CD4-positive, alpha-beta T cell treated with Interleukin-17A for 4 hours (primary cell): Measurements from ENCODE around the gene SLC38A2.

Experiments used
- DNase-seq: peaks from one replicate; pipeline ENCODE4 v3.0.0-alpha.2; 2020; ENCODE audit warnings: mixed read lengths

SLC38A2 gene

DNA sequence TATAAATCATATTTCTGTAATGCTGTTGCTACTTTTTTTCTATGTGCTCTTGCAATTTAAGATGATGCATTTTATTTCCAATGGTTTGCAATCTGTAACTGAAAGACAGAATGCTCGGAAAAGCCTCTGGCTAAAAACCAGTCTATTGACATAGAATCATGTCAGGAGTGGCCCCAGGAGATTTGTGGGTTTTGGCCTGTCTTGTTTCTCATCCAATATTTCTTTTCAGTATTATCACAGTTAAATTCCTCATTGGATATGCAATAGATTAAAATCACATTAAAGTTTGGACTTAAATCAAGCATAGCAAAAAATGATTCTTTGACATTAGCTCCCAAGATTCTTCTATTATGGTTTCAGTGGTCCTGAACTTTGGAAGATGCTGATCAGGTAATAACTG lies 19.1 kb upstream of the SLC38A2 start:
- DNase-seq: no peak

DNA sequence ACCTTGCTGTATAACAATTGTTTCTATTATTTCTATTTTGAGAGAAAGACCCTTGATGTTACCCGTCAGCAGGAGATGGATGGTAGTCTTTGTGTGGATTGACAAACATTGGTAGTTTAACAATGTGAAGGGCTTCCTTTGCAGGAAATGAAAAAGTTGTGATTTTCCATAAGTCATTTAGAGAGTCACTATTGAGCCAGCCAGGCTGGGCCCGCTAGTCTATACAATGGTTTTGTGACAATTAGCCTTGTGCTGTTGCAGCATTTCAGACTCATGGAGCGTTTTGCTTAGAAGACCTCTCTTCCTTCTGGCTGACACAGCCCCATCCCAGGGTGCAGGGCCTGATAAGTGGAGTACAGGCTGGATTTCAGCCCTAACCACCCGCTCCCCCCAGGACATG lies 18.3 kb upstream of the SLC38A2 start:
- DNase-seq: no peak

DNA sequence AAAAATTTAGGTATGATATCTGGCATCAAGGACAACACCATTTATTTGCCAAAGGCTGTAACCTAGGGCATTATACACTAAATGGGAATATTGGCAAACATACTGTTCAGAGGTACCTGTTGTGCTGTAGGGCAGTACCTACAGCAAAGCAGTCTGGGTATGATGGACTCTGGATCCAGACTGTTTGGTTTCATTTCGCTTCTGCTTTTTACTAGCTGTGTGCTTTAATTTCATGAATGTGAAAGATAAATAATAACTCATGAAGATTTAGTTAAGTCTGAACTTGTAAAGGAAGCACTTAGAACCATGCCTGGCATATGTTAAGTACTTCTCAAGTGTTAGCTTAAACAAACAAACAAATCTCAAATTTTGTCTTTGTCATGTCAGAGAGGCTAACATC lies 17.7 kb upstream of the SLC38A2 start:
- DNase-seq: no peak

DNA sequence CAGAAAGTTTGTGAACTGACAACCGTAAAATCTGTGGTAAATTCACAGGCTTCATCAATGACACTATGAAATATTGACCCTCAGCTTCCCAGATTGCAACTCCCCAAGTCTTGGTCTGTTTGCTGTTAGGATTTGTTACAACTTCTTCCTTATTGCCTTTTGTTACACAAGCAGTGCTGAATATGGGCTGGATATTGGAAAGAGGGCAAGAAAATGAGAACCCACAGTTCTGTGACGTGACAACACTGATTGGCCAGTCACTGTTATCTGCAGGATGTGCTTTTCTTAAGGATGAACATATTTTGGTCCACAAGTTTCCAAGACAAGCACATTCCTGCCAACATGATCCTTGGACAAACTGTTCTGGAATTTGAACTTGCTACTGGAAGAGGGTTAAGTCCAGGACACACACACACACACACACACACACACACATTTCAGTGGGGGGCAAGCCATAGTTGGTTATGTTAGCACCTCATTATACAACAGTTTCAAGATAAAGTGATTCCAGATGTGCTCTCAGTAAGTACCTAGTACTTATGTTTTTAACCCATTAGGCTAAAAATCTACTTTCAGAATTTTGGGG lies 16.6 kb upstream of the SLC38A2 start:
- DNase-seq: no peak

DNA sequence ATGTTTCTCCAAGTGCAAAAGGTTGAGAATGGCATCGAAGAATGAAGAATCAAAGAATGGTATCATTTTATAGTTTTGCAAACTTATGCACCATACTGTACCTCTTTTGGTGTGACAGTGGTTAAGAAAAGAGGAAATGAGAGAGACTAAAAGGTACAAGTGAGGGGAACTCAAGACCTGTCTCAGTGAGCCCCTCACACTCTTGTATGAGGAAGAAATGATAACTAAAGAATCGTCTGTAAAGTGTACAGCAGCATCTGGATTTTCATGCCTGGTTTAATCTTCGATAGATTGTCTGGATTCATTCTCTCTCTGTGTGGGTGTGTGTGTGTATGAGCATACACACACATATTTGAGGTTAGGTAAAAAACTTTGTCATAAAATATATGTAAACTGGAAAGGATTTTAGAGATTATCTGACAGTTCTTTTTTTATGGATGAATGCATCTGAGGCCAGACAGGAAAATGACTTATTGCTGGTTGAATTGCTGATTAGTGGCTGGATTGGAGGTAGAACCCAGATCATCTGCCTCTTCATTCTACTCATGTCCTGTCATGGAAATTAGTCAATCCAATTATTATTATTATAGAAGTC lies 16.0 kb upstream of the SLC38A2 start:
- no peak for DNase-seq

DNA sequence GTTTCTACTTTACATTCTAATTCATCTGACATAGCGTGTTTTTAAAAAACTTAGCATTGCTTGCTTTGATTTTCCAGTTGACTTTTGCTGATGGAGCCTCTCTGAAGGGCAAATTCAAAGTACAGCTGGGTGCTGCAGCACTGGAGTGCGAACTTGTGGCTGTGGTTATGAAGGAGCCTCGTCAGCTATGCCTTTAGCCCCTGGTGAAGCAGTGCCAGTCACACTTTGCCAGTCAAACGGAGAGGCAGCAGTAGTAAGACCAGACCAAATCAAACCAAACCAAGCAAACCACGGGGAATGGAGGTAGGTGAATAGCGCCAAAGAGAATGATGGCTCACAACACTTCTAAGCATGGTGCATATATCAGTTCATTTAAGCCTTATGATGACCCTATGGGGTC lies 15.1 kb upstream of the SLC38A2 start:
- DNase-seq: peak; percentile 25

DNA sequence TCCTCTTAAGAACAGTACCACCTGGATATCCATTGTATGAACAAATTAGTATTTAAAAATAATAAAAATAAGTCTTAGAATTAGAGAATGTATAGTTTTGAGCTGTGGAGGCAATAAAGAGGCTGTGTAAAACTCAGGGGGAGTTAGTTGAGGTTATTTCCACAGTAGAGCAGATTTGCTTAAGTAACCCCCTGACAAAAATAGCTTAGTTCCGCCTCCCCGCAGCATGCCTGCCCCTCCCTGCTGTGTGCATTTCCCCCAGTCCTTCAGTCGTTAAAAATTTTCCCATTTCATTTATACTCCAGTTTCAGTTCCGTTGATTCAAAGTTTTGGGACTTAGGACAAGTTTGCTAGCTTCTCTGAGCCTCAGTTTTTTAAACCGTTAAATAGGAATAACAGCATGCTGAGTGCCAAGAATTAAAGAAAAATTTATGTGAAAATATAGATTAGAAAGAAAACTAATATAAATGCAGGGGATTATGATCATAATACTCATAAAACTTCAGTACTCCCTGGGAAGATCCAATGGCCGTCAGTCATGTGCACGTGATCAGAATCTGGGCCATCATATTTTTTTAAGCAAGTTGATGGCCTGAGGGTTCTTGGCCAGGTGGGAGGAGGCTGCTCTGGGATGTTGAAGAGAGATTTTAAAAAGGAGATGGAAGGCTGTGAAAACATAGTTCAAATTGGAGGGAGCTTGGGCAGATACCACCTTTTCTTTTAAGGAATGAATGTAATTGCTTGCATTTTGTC lies 14.5 kb upstream of the SLC38A2 start:
- peak; percentile 19 for DNase-seq

DNA sequence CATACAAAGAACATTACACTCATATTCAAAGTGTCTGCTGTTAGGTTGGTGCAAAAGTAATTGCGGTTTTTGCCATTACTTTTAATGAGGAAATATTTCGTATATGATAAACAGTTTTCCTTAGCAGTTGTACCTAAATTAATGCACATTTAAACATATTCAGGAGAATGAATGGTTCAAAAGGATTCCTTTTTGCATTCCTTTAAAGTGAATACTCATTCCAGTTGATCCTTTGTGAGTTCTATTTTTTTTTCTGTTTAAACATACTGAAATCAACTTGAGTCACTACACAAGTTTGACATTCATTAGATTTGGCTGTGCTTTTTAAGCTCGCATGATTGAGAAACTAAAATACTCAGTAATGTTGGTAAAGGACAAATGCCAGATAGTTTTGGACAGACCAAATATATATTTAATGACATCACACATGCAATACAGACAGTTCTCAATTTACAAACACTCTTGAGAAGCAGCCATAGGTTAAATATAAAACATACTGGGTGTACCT lies 13.8 kb upstream of the SLC38A2 start:
- no peak for DNase-seq

DNA sequence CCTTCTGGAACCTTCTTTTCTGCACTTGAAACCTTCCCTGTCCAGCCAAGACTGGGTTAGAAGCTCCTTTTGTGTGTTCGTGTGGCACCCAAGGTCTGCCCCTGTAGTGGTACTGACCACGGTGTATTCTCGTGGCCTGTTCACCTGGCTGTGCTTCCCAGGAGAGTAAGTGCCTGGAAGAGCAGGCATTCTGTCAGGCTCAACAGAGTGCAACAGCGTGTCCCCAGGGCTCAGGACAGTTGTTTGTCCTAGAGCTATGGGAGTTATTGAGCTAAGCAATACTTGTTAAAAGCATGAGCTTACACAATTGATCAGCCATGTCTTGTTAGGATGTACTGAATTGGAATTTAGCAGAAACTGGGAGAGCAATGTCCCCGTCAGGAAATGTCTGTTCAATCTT lies 12.9 kb upstream of the SLC38A2 start:
- DNase-seq: no peak

DNA sequence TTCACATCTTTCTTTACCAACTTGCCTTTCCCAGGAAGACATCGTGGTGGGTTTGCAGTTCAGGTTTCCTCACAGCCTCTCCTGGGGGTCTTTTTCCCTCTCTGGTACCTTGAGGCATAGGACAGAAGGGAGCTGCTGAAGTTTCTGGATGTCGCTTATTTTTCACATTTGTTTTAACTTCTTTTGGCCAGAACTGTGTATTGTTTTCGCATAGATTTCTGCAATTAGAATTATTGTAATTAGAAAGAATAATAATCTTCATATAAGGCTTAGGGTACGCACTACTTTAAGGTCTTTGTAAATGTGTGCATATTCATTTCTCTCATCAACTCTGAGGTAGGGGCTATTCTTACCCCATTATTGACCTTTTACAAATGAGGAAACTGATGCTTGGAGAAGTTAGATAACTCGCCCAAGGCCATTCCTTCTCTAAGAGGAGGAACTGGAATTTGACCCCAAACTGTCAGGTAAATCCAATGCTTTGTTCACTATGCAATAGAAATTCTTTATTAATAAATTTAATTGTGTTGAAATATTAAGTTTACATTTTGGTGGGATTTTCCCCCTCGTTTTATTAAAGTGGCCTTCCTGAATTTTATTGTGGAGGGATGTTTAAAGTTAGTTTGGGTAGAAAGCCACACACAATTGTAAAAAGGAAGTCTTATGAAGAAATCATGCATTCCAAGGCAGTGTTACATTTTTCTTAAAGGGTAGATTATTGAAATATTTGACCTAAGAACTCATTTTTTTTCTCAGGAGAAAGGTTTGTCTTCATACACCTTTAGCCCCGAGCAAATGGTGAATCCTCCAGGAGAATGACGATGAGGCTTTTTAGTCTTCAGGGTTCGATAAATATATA lies 12.1 kb upstream of the SLC38A2 start:
- no peak for DNase-seq

DNA sequence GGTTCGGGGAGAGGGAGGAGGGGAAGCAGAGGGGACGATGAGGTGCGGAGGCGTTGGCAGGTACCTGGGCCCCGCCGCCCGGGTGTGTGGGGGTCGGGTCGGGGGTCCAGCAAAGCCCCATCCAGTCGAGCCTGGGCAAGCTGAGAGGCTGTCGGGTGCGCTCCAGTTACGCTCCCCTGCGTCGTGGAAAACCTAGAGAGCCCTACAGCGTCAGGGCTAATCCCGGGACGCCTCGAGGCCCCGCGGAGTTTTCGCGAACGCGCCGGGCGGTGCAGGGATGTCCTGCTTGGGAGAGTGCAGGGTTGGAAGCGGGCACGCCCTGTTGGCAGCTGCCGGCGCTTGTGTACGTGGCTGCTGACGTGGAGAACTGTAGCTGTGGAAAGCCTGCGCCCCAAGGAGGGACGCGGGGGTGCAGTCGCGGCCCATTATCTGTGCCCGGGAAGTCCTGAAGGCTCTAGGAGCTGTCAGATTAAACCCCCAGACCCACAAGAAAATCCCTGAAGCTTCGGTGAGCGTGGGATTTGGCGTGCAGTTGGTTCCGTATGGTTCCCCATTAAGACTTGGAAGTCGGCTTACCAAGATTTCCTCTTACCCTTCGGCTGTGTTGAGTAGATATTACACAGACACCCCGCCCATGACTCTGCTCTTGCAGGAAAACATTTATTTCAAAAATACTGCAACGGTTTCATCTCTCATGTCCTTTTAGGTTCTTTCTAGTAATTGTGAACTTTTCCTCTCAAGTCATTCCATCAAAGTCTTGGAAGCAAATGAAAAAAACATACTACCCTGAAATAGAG lies 11.3 kb upstream of the SLC38A2 start:
- DNase-seq: peak; percentile 78

DNA sequence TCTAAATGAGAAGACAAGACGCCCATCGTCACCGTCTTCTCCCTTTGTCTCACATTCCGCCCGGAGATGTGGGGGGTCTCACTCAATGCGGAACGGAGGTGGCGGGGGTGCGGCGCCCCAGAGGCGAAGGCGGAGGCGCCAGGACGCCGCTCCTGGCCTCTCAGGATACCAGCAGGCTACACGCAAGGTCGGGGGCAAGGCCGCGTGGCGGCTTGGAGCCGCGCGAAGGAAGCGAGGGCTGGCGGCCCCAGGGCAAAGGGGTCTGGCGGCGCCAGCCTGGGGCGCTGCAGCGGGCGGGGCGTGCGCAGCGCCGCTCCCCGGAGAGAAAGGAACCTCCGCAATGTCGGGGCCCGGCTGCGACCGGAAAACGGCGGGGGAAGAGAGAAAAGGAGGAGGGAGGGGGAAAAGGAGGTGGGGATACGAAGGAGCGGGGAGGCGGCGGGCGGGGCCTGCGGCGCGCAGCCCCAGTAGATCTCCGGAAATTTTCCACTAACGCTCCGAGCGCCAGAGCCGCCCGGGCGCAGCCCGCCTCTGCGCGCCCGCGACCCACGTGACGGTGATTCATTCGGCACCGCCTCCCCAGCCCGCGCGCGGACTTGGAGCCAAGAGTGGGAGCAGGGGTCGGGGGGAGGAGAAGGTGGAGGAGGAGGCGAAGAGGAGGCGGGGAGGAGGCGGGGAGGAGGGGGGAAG lies 10.5 kb upstream of the SLC38A2 start:
- DNase-seq: peak; percentile 97

DNA sequence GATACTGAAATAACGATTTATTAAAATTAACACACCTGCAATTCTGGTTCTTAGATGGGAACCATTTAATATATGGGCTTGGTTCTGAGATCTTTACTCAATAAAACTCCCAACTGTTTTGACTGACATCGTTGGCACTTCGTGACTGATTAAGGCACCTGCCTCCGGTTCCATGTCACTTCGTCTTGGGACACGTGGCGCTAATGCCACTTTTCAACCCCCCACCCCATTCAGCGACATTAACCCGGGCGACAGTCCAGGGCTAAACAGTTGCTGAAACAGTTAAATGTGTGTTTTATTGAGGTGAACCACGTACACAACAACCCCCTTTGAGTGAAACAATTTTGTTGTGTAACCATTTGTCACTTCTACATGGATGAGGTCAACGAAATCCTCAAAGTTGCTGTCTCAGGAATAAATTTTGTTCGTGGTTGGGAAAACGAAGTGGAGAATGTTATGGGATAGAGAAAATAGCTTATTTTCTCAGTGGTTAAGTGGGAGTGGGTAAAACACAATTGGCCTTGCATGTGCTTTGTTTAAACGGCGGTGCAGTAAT lies 9.9 kb upstream of the SLC38A2 start:
- no peak for DNase-seq

DNA sequence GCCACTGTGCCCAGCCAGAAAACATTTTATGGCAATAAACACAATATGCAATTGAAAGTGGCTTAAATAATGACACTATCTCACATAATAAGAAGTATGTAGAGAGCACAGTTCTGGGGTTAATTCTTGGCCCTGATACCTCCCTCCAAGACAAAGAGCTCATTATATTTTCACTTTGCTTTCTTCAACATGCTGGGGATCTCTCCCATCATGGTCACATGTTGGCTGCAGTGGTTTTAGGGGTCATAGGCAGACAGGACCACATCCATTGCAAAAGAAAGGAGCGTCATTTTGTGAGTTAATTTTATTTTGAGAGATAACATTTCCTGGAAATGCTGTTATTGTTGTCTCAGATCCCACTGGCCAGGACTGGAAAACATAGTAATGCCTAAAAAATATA lies 8.3 kb upstream of the SLC38A2 start:
- no peak for DNase-seq

DNA sequence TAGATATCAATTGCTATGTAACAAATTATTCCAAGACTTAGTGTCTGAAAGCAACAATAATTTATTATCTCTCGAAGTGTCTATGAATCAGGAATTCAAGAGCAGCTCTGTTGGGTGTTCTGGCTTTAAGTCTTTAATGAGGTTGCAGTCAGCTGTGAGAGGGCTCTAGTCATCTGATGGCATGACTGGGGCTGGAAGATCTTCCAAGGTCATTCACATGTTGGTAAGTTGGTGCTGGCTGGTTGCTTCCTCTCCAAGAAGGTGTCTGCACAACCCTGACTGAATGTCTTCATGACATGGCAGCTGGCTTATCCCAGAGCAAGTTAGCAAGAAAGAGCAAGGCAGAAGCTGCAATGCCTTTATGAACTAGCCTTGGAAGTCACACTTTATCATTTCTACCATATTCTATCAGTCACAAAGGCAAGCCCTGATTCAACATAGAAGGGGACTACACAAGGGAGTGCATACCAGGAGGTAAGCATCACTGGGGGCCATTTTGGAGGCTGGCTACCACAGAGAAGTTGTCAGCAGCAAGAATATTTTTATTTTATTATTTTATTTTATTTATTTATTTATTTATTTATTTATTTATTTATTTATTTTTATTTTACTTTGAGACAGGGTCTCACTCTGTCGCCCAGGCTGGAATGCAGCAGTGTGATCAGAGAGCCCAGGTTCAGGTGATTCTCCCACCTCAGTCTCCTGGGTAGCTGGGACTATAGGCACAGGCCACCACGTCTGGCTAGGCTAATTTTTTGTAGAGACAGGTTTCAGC lies 7.6 kb upstream of the SLC38A2 start:
- DNase-seq: no peak

DNA sequence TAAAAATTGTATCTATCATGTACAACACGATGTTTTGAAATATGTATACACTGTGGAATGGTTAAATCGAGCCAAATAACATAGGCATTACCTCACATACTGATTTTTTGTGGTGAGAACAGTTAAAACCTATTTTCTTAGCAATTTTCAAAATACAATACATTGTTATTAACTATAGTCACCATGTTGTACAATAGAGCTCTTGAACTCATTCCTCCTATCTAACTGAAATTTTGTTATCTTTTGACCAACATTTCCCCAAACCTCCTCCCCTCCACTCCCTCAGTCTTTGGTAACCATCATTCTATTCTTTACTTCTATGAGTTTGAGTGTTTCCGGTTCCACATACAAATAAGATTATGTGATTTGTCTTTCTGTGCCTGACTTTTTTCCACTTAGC lies 6.8 kb upstream of the SLC38A2 start:
- DNase-seq: no peak

DNA sequence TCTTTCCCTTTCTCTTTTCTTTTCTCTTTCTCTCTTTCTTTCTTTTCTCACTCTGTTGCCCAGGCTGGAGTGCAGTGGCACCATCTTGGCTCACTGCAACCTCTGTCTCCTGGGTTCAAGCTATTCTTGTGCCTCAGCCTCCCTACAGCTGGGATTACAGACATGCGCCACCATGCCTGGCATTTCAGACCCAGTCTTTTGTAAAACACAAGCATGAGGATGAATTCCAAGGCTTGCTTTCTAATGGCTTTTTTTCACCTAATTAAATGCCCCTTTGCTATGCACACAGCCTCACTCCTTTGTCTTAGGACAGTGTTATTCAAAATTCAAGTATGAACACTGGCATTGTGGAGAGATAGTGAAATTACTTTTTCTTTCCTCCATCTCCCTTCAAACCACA lies 6.0 kb upstream of the SLC38A2 start:
- no peak for DNase-seq

DNA sequence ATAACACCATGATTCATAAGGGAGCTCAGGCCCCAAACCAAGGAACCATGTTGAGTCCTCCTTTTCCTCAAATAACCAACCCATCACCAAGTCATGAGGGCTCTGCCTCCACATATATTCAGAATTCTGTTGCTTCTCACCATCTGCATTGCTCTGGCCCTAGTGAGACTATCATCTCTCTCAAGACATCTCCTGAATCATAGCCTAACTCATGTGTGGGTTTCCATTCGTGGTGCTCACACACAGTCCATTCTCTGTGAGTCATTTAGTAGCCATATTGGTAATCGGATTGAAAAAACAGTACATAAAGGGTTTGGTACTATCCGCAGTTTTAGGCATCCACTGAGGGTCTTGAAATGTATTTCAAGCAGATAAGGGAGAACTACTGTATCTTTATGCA lies 5.1 kb upstream of the SLC38A2 start:
- no peak for DNase-seq

DNA sequence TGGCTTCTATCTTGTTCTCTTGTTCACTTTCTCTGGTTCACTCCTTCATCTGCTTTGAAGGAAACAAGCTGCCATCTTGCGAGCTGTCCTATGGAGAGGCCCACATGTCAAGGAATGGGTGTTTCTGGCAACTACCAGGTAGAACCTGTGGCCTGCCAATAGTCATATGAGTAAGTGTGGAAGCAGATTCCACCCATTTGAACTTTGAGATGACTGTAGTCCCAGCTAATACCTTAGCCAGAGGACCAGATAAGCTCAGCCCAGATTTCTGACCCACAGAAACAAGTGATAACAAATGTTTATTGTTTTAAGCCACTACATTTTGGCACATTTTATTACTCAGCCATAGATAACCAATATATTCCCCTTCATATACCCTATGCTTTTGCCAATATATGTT lies 4.0 kb upstream of the SLC38A2 start:
- DNase-seq: no peak

DNA sequence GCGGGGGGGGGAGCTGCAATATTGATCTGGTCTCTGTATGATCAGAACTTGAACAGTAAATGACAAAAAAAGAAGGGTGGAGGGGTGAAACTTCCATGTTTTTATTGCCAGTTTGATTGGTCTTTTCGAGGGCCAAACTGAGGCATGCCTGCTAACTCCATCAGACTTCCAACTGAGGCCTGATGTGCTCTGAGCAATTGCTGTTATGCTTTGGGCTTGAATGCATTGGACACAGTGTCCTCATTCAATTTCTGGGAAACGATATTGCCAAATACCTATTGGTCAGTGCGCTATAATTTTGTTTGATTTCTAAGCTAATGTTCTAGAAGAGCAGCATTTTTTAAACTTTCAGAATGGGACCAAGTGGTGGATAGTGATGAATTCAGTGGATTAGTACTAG lies 2.1 kb upstream of the SLC38A2 start:
- no peak for DNase-seq

DNA sequence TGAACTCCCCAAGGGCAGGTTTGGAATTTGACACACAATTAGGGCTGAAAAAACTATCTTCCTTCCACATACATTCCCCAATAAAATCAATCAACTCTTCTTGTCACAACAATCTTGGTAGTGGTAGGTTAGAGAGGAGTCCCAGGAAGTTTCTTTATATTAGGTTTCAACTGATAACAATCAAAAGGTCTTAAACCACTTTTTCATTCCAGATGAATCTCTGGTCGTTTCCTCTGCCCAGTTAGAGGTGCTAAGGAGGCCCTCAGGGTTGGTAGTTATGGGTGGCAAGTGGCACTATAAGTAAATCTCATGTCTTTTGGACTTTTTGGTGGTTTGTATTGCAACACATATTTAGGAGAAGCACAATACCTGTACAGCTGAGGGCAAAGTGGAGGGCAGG lies 1.7 kb upstream of the SLC38A2 start:
- DNase-seq: no peak
